ENCODE data around the gene GIPC1.
A peak's percentile ranks its signal among the peaks of the same experiment; 100 is the strongest.

GRCh38 chr19:14529254-14530004, 33.5 kb upstream of the GIPC1 start, which contains the start of gene TECR:
- no peak for TF ChIP-seq CTCF (IDR thresholded peaks at IDR 0.05)
- TF ChIP-seq POLR2A (IDR thresholded peaks at IDR 0.05): peak; percentile 91 to 98
- TF ChIP-seq EP300 (IDR thresholded peaks at IDR 0.05): no peak
- TF ChIP-seq POLR2AphosphoS5 (IDR thresholded peaks at IDR 0.05): peak; percentile 95 to 99 (median 98)
